ENCODE results near the gene BCAM. TPM values are rescaled to one million over a fixed set of nuclear protein-coding genes. Genes with fewer than 3 reads are reported as not detected.
A peak's percentile ranks its signal among the peaks of the same experiment; 100 is the strongest.
"Not testable (repeated sequence)": the region's sequence is repeated elsewhere in the genome, so short reads cannot be mapped to it uniquely, and the experiment has no call there.

The BCAM gene
- total RNA-seq, 1 experiment from 2014 or later: 23.9 TPM

- H3K4me3 ChIP-seq (ENCODE audit: insufficient read depth, low read depth, low read length): peak overlapping the region; percentile 100
- no peaks in the 10 kb centered on the region for H3K27me3 ChIP-seq (ENCODE audit: control insufficient read depth, insufficient read depth, low read length)
- peak; percentile 94 for DNase-seq
- H3K36me3 ChIP-seq (replicated peaks; ENCODE audit: control insufficient read depth, insufficient read depth, low read length): peaks cover 1% of the 10 kb centered on the region
Observed at GRCh38 chr19:44846455-44847143, 37.7 kb downstream of the BCAM start.

DNA sequence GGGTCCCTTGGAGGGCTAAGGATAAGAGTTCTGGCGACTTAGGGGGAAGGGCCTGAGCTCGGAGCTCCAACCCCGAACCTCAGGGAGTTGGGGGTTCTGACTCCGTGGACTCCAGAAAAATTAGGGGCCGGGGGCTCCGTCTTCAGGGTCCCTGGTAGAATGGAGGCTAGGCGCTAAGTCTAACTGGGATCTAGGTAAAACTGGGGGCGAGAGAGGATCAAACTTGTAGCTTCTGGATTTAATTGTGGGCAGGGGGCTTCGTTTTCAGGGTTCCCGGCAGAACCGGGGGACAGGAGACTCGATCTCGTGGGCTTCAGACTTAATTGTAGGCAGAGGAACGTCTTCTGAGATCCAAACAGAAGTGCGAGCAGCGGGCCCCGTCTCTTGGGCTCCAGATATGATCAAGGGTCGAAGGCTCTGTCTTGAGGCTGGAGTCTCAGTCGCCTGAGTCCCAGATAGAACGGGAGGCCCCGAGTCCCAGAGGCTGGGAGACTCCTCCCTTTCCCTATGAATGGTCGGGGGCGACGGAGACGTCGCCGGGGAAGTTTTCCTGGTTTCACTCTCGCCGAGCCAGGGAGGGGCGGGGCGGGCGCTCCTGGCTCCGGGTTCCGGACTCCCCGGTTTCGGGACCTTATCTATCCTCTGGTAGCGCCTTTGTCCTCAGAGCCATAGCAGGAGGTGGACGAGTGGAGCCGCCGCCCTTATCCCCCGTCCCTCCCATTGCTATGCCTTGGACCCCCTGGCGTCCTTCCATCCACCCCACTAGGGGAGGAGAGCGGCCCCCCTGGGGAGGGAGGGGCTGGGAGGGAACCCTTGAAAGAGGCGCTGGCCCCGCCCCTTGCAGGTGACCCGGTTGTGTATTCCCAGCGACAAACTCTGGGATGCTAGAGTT is 38.5 kb downstream of the BCAM start:
- Histone ChIP-seq H3K4me3 (ENCODE audit: insufficient read depth, low read depth, low read length) (peak overlapping the region; percentile 100), H3K27me3 (ENCODE audit: control insufficient read depth, insufficient read depth, low read length) (no peaks in the 10 kb centered on the region), H3K36me3 (replicated peaks; ENCODE audit: control insufficient read depth, insufficient read depth, low read length) (peaks cover 1% of the 10 kb centered on the region)
- DNase-seq: peak; percentile 76

DNA sequence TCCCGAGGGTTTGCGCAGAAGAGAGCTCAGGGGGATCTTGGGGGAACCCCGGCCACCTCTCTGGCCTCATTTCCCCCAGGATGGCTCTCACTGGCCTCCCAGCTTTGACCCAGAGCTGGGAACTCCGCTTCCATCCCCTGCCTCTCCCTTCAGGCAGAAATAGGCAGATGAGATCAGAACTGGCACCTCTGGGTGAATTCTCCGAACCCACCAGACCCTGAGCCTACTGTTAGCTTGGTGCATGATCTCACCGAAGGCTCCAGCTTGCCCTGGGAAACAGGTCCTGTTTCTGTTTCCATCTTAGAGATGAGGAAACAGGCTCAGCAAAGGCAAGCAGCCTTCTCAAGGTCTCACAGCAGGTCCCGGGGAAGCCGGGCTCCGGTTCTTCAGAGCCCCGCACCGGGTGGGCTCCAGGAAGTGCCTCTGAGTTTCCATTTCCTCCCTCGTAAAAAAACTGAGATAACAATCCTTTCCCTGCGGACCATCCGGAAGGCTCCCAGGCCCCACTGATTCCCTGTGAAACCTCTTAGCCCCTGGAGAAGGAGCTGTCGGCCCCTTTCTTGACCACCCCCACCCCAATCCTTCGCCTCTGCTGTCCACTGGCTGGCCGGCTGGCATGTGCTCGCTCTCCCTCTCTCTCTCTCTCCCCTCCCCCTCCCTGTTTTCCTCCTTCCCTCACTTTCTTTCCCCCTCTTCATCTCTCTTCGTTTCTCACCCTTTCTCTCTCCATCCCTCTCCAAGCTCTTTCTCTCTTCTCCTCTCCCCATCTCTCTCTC is 39.3 kb downstream of the BCAM start:
- H3K4me3 ChIP-seq (ENCODE audit: insufficient read depth, low read depth, low read length): peak overlapping the region; percentile 100
- H3K27me3 ChIP-seq (ENCODE audit: control insufficient read depth, insufficient read depth, low read length): no peaks in the 10 kb centered on the region
- DNase-seq: peak; percentile 82
- H3K36me3 ChIP-seq (replicated peaks; ENCODE audit: control insufficient read depth, insufficient read depth, low read length): peaks cover 1% of the 10 kb centered on the region

DNA sequence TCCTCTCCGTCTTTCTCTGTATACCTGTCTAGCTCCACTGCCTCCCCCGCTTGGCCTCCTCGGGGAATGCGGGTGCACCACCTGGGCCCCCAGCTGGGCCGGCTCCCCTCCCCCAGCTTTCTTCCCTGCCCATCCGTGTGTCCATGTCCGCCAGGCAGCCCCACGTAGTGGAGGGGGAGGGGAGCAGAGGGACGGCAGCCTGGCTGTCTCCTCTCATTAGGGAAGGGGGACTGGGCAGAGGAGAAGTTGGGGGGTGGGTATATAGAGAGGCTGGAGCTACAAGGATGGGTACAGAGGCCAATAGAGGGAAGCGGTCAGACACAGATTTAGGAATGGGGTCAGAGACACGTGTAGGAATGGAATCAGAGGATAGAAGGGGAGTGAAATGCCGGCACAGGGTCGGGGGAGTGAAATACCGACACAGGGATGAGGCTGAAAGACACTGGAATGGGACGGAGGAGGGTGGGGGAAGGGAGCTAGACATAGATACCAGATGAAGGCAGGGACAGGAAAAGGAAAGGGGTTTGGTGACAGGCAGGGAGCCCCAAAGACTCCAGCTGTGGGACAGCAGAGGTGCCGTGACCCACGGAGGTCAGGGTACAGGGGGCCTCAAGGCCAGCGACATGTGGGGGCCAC is 40.0 kb downstream of the BCAM start:
- peaks cover 1% of the 10 kb centered on the region for H3K36me3 ChIP-seq (replicated peaks; ENCODE audit: control insufficient read depth, insufficient read depth, low read length)

DNA sequence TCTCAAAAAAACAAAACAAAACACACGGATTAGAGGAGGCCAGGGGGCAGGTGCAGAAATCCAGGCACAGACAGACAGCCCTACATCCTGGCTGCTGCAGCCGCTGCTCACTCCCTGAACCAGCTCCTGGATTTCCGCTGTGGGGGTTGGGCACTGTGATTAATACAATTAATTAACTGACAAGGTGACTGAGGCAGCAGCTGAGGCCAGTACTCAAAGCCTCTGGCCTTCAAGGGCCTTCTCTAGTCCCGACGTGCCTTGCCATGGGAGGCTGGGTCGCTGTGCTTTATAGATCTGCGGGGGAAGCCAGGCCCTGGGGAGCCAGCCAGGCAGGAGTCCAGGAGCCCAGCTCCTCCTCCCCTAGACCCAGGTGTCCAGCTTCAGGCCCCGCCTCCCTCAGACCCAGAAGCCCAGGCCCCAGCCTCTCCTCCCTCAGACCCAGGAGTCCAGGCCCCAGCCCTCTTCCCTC is 41.8 kb downstream of the BCAM start:
- no peaks in the 10 kb centered on the region for H3K27me3 ChIP-seq (ENCODE audit: control insufficient read depth, insufficient read depth, low read length)
- H3K36me3 ChIP-seq (replicated peaks; ENCODE audit: control insufficient read depth, insufficient read depth, low read length): peaks cover 1% of the 10 kb centered on the region
- DNase-seq: peak; percentile 49
- H3K4me3 ChIP-seq (ENCODE audit: insufficient read depth, low read depth, low read length): no peak overlapping the region

More for the DNA sequence above, 40.0 kb downstream of the BCAM start:
- DNase-seq: peak; percentile 60
- Histone ChIP-seq H3K4me3 (ENCODE audit: insufficient read depth, low read depth, low read length) (peak overlapping the region; percentile 100), H3K27me3 (ENCODE audit: control insufficient read depth, insufficient read depth, low read length) (no peaks in the 10 kb centered on the region)

DNA sequence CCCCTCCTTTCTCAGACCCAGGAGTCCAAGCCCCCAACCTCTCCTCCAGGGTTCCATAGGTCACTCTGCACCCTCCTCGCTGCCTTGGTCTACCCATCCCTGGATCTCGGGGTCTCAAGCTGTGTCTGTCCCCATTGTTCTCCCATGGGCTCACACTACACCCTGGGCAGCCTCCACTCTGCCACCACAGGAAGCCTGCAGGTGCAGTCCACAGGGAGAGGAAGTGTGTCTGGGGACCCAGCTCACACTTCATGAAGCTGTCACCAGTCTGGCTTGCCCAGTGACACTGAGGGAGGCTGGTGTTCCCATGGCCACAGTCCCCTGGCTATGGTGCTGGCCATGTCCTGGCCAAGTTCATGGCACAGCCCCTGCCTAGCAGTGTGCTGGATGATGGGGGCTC is 42.5 kb downstream of the BCAM start:
- Histone ChIP-seq H3K4me3 (ENCODE audit: insufficient read depth, low read depth, low read length) (no peak overlapping the region), H3K36me3 (replicated peaks; ENCODE audit: control insufficient read depth, insufficient read depth, low read length) (peaks cover 2% of the 10 kb centered on the region), H3K27me3 (ENCODE audit: control insufficient read depth, insufficient read depth, low read length) (no peaks in the 10 kb centered on the region)
- DNase-seq: peak; percentile 22

GRCh38 chr19:44855606-44856005 is 46.7 kb downstream of the BCAM start:
- H3K27me3 ChIP-seq (ENCODE audit: control insufficient read depth, insufficient read depth, low read length): no peaks in the 10 kb centered on the region
- H3K4me3 ChIP-seq (ENCODE audit: insufficient read depth, low read depth, low read length): no peak overlapping the region
- H3K36me3 ChIP-seq (replicated peaks; ENCODE audit: control insufficient read depth, insufficient read depth, low read length): peaks cover 2% of the 10 kb centered on the region
- DNase-seq: no peak

- Histone ChIP-seq H3K4me3 (ENCODE audit: insufficient read depth, low read depth, low read length) (no peak overlapping the region), H3K36me3 (replicated peaks; ENCODE audit: control insufficient read depth, insufficient read depth, low read length) (peaks cover 1% of the 10 kb centered on the region; the same call in 1 of the 2 replicates), H3K27me3 (ENCODE audit: control insufficient read depth, insufficient read depth, low read length) (no peaks in the 10 kb centered on the region)
- DNase-seq: peak; percentile 39
Observed at GRCh38 chr19:44856421-44857083, 47.6 kb downstream of the BCAM start.

DNA sequence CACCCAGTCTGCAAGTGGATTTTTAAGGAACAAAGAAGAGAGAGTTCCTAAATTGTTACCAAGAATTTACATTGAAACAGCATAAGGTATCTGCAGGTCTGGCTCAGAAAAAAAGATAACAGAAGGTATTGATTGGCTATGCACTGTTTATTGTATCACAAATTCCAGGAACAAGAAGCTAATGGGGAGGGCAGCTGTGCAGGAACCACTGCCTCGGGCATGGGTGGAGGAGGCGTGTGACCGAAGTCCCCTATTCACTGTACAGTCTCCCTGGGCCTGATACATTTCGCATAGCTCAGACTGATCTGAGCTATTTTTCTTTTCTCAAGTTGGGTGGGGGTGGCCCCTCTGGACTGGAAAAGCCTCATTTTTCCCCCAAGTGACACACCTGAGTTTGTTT is 48.9 kb downstream of the BCAM start:
- Histone ChIP-seq H3K36me3 (replicated peaks; ENCODE audit: control insufficient read depth, insufficient read depth, low read length) (peaks cover 1% of the 10 kb centered on the region; the same call in 1 of the 2 replicates), H3K4me3 (ENCODE audit: insufficient read depth, low read depth, low read length) (no peak overlapping the region), H3K27me3 (ENCODE audit: control insufficient read depth, insufficient read depth, low read length) (no peaks in the 10 kb centered on the region)
- DNase-seq: peak; percentile 11

DNA sequence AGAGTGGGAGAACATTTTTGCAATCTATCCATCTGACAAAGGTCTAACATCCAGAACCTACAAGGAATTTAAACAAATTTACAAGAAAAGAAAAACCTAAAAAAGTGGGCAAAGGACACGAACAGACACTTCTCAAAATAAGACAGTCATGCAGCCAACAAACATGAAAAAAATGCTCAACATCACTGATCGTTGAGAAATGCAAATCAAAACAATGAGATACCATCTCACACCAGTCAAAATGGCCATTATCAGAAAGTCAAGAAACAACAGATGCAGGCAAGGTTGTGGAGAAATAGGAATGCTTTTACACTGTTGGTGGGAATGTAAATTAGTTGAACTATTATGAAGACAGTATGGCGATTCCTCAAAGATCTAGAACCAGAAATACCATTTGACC is 52.7 kb downstream of the BCAM start:
- not testable (repeated sequence) for H3K27me3 ChIP-seq (ENCODE audit: control insufficient read depth, insufficient read depth, low read length); DNase-seq; H3K4me3 ChIP-seq (ENCODE audit: insufficient read depth, low read depth, low read length)
- peaks cover 13% of the 10 kb centered on the region for H3K36me3 ChIP-seq (replicated peaks; ENCODE audit: control insufficient read depth, insufficient read depth, low read length)

DNA sequence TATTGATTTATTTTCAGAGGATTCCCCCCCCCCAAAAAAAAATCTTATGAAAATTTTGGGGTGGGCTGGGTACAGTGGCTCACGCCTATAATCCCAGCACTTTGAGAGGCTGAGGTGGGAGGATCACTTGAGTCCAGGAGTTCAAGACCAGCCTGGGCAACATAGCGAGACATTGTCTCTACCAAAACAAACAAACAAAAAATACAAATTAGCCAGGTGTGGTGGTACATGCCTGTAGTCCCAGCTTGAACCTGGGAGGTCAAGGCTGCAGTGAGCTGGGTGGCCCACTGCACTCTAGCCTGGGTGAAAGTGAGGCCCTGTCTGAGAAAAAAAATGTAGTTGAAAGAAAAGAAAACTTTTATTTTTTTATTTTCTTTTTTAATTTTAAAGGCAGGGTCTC is 55.1 kb downstream of the BCAM start:
- Histone ChIP-seq H3K27me3 (ENCODE audit: control insufficient read depth, insufficient read depth, low read length) (no peaks in the 10 kb centered on the region), H3K36me3 (replicated peaks; ENCODE audit: control insufficient read depth, insufficient read depth, low read length) (peaks cover 16% of the 10 kb centered on the region), H3K4me3 (ENCODE audit: insufficient read depth, low read depth, low read length) (no peak overlapping the region)
- no peak for DNase-seq

DNA sequence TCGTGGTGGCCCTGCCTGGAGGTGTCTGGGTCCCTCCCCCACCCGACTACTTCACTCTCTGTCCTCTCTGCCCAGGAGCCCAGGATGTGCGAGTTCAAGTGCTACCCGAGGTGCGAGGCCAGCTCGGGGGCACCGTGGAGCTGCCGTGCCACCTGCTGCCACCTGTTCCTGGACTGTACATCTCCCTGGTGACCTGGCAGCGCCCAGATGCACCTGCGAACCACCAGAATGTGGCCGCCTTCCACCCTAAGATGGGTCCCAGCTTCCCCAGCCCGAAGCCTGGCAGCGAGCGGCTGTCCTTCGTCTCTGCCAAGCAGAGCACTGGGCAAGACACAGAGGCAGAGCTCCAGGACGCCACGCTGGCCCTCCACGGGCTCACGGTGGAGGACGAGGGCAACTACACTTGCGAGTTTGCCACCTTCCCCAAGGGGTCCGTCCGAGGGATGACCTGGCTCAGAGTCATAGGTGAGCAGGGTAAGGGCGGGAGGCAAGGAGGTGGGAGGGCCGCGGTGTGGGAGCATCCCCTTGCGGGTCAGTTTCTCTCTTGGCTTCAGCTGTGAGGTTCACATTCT is 56.4 kb downstream of the BCAM start:
- peaks cover 19% of the 10 kb centered on the region for H3K36me3 ChIP-seq (replicated peaks; ENCODE audit: control insufficient read depth, insufficient read depth, low read length)
- H3K27me3 ChIP-seq (ENCODE audit: control insufficient read depth, insufficient read depth, low read length): no peaks in the 10 kb centered on the region
- H3K4me3 ChIP-seq (ENCODE audit: insufficient read depth, low read depth, low read length): no peak overlapping the region
- peak; percentile 36 for DNase-seq

- no peak overlapping the region for H3K4me3 ChIP-seq (ENCODE audit: insufficient read depth, low read depth, low read length)
- DNase-seq: peak; percentile 22
- H3K27me3 ChIP-seq (ENCODE audit: control insufficient read depth, insufficient read depth, low read length): no peaks in the 10 kb centered on the region
- peaks cover 27% of the 10 kb centered on the region for H3K36me3 ChIP-seq (replicated peaks; ENCODE audit: control insufficient read depth, insufficient read depth, low read length)
Observed at GRCh38 chr19:44866664-44867063, 57.8 kb downstream of the BCAM start.
